GM12878 (cell line): ENCODE data around the gene FRMD5. TPM values are rescaled to one million over a fixed set of nuclear protein-coding genes. Genes with fewer than 3 reads are reported as not detected.

Experiments
- ATAC-seq: fragments of 200-7000 bp; cut with Tn5 transposase; 3 replicates; pipeline ENCODE4 v1.9.1; 2020; ENCODE audit warnings: mild to moderate bottlenecking, moderate library complexity
- BruUV-seq: library from RNA; stranded (reverse); fragments of 400-500 nt; replicated peaks from 2 replicates; lab custom pipeline; 2021; lab: Mats Ljungman, UMichigan
- CTCF ChIA-PET: fragments of 300-600 bp; sonication (Branson Sonifier 250); formaldehyde crosslinking; extraction: SDS; loops from one replicate; lab custom pipeline; 2021; ENCODE audit warnings: inconsistent platforms; lab: Yijun Ruan, JAX
- POLR2A ChIA-PET: fragments of 350-600 bp; formaldehyde crosslinking; extraction: SDS; loops from one replicate; lab custom pipeline; 2021; ENCODE audit warnings: inconsistent platforms; lab: Charles Lee
- RAD21 ChIA-PET: fragments of 300-600 bp; sonication (Branson Sonifier 250); formaldehyde crosslinking; loops from one replicate; lab custom pipeline; 2023; ENCODE audit warnings: antibody characterized with exemption; ENCODE audit not compliant: unreplicated experiment; lab: Charles Lee
- SMC1A ChIA-PET: fragments of 300-600 bp; sonication (Branson Sonifier 250); formaldehyde crosslinking; loops from one replicate; lab custom pipeline; 2023; ENCODE audit not compliant: unreplicated experiment, uncharacterized antibody; lab: Charles Lee
- DNase-seq: peaks from one replicate; pipeline ENCODE4 v3.0.0-alpha.2; 2011; ENCODE audit warnings: low read depth, low spot score
- FAIRE-seq: peaks from 3 replicates; lab custom pipeline; 2011; peaks lifted over from hg19 to GRCh38; lab: Jason Lieb, UNC
- H2AFZ ChIP-seq: 2 replicates; pipeline ENCODE4 v1.6.0; 2011; ENCODE audit warnings: low read depth, low read length, control low read depth; ENCODE audit not compliant: control insufficient read depth
- H3K27ac ChIP-seq: 2 replicates; pipeline ENCODE4 v1.5.1; 2011; ENCODE audit warnings: control low read depth; ENCODE audit not compliant: control insufficient read depth, insufficient read depth
- H3K27me3 ChIP-seq, 2 experiments: replicated peaks in 1 of 2; 2 replicates each; pipeline versions ENCODE4 v1.6.0 to v1.6.1; 2011; ENCODE audit warnings: low read length in 1 of 2; ENCODE audit not compliant: control insufficient read depth in 2 of 2, insufficient read depth in 2 of 2
- H3K36me3 ChIP-seq, 2 experiments: 2 replicates each; pipeline ENCODE4 v1.5.1; 2011; ENCODE audit warnings: low read length in 1 of 2; ENCODE audit not compliant: control insufficient read depth in 2 of 2, insufficient read depth in 2 of 2
- H3K4me1 ChIP-seq: 2 replicates; pipeline ENCODE4 v1.6.1; 2011; ENCODE audit warnings: mild to moderate bottlenecking, low read length, moderate library complexity, mixed read lengths; ENCODE audit not compliant: control insufficient read depth, insufficient read depth
- H3K4me2 ChIP-seq: 2 replicates; pipeline ENCODE4 v1.6.0; 2011; ENCODE audit warnings: control low read depth; ENCODE audit not compliant: control insufficient read depth, insufficient read depth
- H3K4me3 ChIP-seq: fragments of 200-600 bp; sonication (generic); 2 replicates; pipeline ENCODE4 v1.5.1; 2016
- H3K79me2 ChIP-seq: 2 replicates; pipeline ENCODE4 v1.6.0; 2011; ENCODE audit warnings: low read length; ENCODE audit not compliant: control insufficient read depth, insufficient read depth
- H3K9ac ChIP-seq: 2 replicates; pipeline ENCODE4 v1.8.0; 2011; ENCODE audit warnings: low read length, control low read depth, mixed read lengths; ENCODE audit not compliant: control insufficient read depth, insufficient read depth
- H3K9me3 ChIP-seq: replicated peaks from 3 replicates; pipeline ENCODE4 v1.5.1; 2011; ENCODE audit warnings: mild to moderate bottlenecking, low read length; ENCODE audit not compliant: control insufficient read depth, insufficient read depth
- H4K20me1 ChIP-seq: 2 replicates; pipeline ENCODE4 v1.6.0; 2011; ENCODE audit not compliant: control insufficient read depth, insufficient read depth
- BMI1 ChIP-seq: fragments of 450-650 bp; IDR thresholded peaks from 2 replicates; pipeline ENCODE4 v1.6.1; 2016; ENCODE audit warnings: mild to moderate bottlenecking, moderate library complexity, borderline replicate concordance
- CEBPB ChIP-seq, 2 experiments: fragments of 150-350 bp in 1 of 2; IDR thresholded peaks; 2 replicates each; pipeline ENCODE4 v1.6.1; 2012 to 2014; ENCODE audit warnings: low read depth in 2 of 2, low read length in 2 of 2, borderline replicate concordance in 1 of 2, inconsistent platforms in 1 of 2
- CUX1 ChIP-seq: IDR thresholded peaks from 2 replicates; pipeline ENCODE4 v1.6.1; 2012; ENCODE audit warnings: improper control_type of control experiment, low read depth, low read length; ENCODE audit not compliant: insufficient replicate concordance
- LARP7 ChIP-seq: fragments of 450-650 bp; IDR thresholded peaks from 2 replicates; pipeline ENCODE4 v1.6.1; 2017; ENCODE audit warnings: mild to moderate bottlenecking
- NBN ChIP-seq: fragments of 450-650 bp; IDR thresholded peaks from 2 replicates; pipeline ENCODE4 v1.6.1; 2016
- NFYA ChIP-seq: IDR thresholded peaks from 2 replicates; pipeline ENCODE4 v1.6.1; 2011; ENCODE audit warnings: low read depth, mild to moderate bottlenecking, low read length, improper control_type of control experiment, borderline replicate concordance
- RAD51 ChIP-seq: fragments of 450-650 bp; IDR thresholded peaks from 2 replicates; pipeline ENCODE4 v1.6.1; 2016; ENCODE audit warnings: moderate library complexity, mild to moderate bottlenecking, inconsistent platforms
- RCOR1 ChIP-seq: conservative IDR thresholded peaks from 2 replicates; pipeline ENCODE4 v1.6.1; 2012; ENCODE audit warnings: low read depth, low read length, improper control_type of control experiment
- SIX5 ChIP-seq: IDR thresholded peaks from 2 replicates; pipeline ENCODE4 v1.6.1; 2011; ENCODE audit warnings: mild to moderate bottlenecking, low read depth, low read length, moderate library complexity; ENCODE audit not compliant: severe bottlenecking
- SMC3 ChIP-seq: IDR thresholded peaks from 2 replicates; pipeline ENCODE4 v1.6.1; 2011; ENCODE audit warnings: low read length, improper control_type of control experiment, borderline replicate concordance
- SREBF1 ChIP-seq: IDR thresholded peaks from 2 replicates; pipeline ENCODE4 v1.6.1; 2012; ENCODE audit warnings: mild to moderate bottlenecking, low read length
- SRF ChIP-seq, 2 experiments: IDR thresholded peaks; 2 replicates each; pipeline ENCODE4 v1.6.1; 2011; ENCODE audit warnings: low read depth in 2 of 2, low read length in 2 of 2, mild to moderate bottlenecking in 1 of 2, moderate library complexity in 1 of 2
- YBX1 ChIP-seq: fragments of 450-650 bp; IDR thresholded peaks from 2 replicates; pipeline ENCODE4 v1.6.1; 2016; ENCODE audit warnings: antibody characterized with exemption
- YY1 ChIP-seq: IDR thresholded peaks from 2 replicates; pipeline ENCODE4 v1.6.1; 2011; ENCODE audit warnings: low read depth, mild to moderate bottlenecking, low read length
- WGBS: methylation state at CpG from one replicate; pipeline ENCODE4 v1.1.6; 2016; ENCODE audit warnings: low lambda C conversion rate; ENCODE audit not compliant: insufficient replicate concordance, insufficient coverage; ENCODE audit errors: missing lambda C conversion rate; 5-methylcytosine and 5-hydroxymethylcytosine counted together
- in situ Hi-C: fragments of 300-500 bp; cut with MboI; formaldehyde crosslinking; loops from 9 replicates; pipeline ENCODE4 v1.14.3; 2018; ENCODE audit warnings: mixed read lengths
- intact Hi-C: fragments of 100-400 bp; cut with micrococcal nuclease; formaldehyde crosslinking; loops from one replicate; pipeline ENCODE4 v1.14.2; 2022; ENCODE audit not compliant: unreplicated experiment
- polyA plus RNA-seq, 11 experiments: library from polyadenylated mRNA; depleted of rRNA in 4 of 11; unstranded in 6 of 11; stranded (reverse) in 5 of 11; fragments of >200 nt; fragmentation: Nextera tagmentation in 4 of 11; fragmentation: Illumina TruSeq in 1 of 11; extraction: Ambion mirVana in 4 of 11; extraction: Trizol in 1 of 11; gene quantifications; 1 replicate in 1 of 11; 2 replicates in 10 of 11; pipeline versions ENCODE4 v1.2.1 to v1.2.3, GENCODE V29; 2011 to 2016; ENCODE audit warnings: inconsistent platforms in 2 of 11, missing spikeins in 2 of 11, low read depth in 1 of 11
- total RNA-seq, 4 experiments: library from RNA; depleted of rRNA in 3 of 4; stranded (reverse); fragments of >200 nt in 3 of 4; fragmentation: Illumina TruSeq in 1 of 4; extraction: Trizol in 1 of 4; gene quantifications; 2 replicates each; pipeline versions ENCODE4 v1.2.1 to v1.2.3, GENCODE V29; 2013 to 2021
- TF ChIP-seq, protein P1 (sequence below): fragments of 450-650 bp; formaldehyde crosslinking; IDR thresholded peaks from 2 replicates; pipeline ENCODE4 v1.4.0; 2022; ENCODE audit warnings: mild to moderate bottlenecking, moderate library complexity

FRMD5 gene
- total and polyA plus RNA-seq, 10 of the 15 experiments (the other 5 are each of a cell fraction or from before 2014, with no cell fraction given): 0.26 to 6.4 (median 0.68) TPM; not detected in 1

- no peak overlapping the region for H3K9ac ChIP-seq
- WGBS: 34% methylated on average over 4 of the region's 4 CpGs
- FAIRE-seq (no peak), ATAC-seq (no peak), DNase-seq (no peak)
- H2AFZ ChIP-seq: no peak overlapping the region
- in situ Hi-C loops: no loop called here
- no peaks in the 10 kb centered on the region for H3K9me3 ChIP-seq
- no peaks in the 10 kb centered on the region for H3K79me2 ChIP-seq
- SMC1A ChIA-PET: interaction anchor here (1.0 kb wide), 1 partner anchor 9 kb away, joined by 3 read pairs; no protein-coding TSS in a partner anchor
- no peak overlapping the region for H3K4me2 ChIP-seq
- H4K20me1 ChIP-seq: no peaks in the 10 kb centered on the region
- CTCF ChIA-PET: no interaction called here
- H3K4me3 ChIP-seq: no peak overlapping the region
- H3K4me1 ChIP-seq: no peaks in the 10 kb centered on the region
- no peak for TF ChIP-seq SMC3
- no peak for TF ChIP-seq SIX5
- TF ChIP-seq SRF (IDR thresholded peaks at IDR 0.05; ENCODE audit: low read depth in 2 of 2, low read length in 2 of 2): no peak
- TF ChIP-seq CEBPB (IDR thresholded peaks at IDR 0.05; ENCODE audit: borderline replicate concordance in 1 of 2, low read depth in 2 of 2, low read length in 2 of 2): no peak
- no peak for TF ChIP-seq CUX1
- no peak for TF ChIP-seq RAD51
- no peak for TF ChIP-seq NBN
- no peak for TF ChIP-seq LARP7
- TF ChIP-seq YY1: no peak
- TF ChIP-seq NFYA: no peak
- TF ChIP-seq YBX1: no peak
- no peak for TF ChIP-seq BMI1
- TF ChIP-seq, protein P1, sequence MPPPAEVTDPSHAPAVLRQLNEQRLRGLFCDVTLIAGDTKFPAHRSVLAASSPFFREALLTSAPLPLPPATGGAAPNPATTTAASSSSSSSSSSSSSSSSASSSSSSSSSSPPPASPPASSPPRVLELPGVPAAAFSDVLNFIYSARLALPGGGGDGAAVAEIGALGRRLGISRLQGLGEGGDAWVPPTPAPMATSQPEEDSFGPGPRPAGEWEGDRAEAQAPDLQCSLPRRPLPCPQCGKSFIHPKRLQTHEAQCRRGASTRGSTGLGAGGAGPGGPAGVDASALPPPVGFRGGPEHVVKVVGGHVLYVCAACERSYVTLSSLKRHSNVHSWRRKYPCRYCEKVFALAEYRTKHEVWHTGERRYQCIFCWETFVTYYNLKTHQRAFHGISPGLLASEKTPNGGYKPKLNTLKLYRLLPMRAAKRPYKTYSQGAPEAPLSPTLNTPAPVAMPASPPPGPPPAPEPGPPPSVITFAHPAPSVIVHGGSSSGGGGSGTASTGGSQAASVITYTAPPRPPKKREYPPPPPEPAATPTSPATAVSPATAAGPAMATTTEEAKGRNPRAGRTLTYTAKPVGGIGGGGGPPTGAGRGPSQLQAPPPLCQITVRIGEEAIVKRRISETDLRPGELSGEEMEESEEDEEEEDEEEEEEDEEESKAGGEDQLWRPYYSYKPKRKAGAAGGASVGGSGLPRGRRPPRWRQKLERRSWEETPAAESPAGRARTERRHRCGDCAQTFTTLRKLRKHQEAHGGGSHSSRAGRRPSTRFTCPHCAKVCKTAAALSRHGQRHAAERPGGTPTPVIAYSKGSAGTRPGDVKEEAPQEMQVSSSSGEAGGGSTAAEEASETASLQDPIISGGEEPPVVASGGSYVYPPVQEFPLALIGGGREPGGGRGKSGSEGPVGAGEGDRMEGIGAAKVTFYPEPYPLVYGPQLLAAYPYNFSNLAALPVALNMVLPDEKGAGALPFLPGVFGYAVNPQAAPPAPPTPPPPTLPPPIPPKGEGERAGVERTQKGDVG: no peak
- TF ChIP-seq SREBF1: no peak
- no peak for TF ChIP-seq RCOR1
- BruUV-seq: no TSS peak
- no peaks in the 10 kb centered on the region for H3K36me3 ChIP-seq
- H3K27ac ChIP-seq: no peak overlapping the region
- RAD21 ChIA-PET: no interaction called here
- intact Hi-C loops: no loop called here
- H3K27me3 ChIP-seq: peaks cover 1 to 7% of the 10 kb centered on the region in 2 experiments
- POLR2A ChIA-PET: no interaction called here
These were observed 6.3 kb downstream of the FRMD5 start for GRCh38 chr15:44188795-44189194.
